Measurements from ENCODE around the gene NRXN3.

Gene NRXN3

DNA sequence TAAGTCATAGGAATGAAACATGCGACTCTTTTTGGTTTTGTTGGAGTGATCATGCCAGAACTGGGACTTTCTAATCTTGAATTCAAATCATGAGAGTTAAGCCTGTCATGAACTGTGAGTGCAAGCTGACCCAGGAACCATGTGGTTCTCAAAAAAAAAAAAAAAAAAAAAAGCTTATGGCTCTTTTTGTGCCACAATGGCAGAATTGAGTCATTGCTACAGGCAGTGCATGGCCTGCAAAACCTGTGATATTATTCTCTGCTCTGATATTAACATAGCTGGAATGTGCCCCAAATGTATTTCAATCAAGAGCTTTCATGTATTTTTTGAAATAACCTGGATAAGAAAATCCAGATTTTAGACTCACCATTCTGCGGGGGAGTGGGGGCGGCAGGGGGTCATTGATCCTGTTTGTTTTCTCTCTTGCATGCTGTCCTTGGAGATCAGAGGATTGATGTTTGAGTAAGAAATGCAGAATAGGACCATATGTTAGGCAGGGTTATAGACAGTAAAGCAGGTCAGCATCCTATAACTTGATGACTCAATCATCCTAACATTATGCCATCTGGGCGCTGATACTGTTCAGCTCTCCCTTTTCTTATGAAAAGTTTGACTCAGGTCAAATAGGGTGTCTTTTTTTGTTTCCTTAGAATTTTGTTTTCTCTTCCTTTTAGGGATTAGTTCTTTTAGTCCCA, 1243.7 kb downstream of the NRXN3 start:
- no peak for DNase-seq (ENCODE audit: low read depth in 2 of 2)

DNA sequence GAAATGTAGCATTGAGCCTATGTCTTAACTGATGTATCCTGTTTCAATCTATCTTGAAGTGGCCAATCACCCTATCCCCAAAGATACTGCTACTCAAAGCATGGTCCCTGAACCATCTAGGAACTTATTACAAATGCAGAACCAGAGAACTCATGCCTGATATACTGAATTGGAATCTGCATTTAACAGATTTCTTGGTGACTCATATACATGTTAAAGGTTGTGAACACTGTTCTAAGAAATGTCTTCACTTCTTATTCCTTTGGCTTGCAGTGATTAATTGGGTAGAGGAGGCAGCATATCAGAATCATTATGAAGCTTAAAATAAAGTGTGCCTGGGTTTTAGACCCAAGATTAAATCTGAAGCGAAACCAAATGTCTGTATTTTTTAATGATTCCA, 1245.6 kb downstream of the NRXN3 start:
- DNase-seq (ENCODE audit: low read depth in 2 of 2): no peak

DNA sequence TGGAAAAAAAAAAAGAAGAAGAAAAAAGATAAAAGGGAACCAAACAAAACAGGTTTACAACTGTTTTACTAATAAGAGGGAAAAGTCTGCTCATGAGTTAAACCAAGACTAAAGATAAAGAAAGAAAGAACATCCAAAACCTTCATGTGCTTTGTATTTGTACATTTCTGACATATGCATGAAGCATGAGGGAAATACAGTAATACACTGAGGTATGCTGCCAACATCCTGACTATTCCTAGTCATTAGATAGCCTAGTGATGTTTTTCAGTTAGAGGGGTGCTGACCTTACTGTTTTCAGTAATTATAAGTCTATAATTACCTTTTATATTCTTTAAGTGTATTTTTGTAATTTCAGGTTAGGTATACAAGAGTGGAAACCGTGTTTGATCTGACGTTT, 1247.8 kb downstream of the NRXN3 start:
- DNase-seq (ENCODE audit: low read depth in 2 of 2): no peak

DNA sequence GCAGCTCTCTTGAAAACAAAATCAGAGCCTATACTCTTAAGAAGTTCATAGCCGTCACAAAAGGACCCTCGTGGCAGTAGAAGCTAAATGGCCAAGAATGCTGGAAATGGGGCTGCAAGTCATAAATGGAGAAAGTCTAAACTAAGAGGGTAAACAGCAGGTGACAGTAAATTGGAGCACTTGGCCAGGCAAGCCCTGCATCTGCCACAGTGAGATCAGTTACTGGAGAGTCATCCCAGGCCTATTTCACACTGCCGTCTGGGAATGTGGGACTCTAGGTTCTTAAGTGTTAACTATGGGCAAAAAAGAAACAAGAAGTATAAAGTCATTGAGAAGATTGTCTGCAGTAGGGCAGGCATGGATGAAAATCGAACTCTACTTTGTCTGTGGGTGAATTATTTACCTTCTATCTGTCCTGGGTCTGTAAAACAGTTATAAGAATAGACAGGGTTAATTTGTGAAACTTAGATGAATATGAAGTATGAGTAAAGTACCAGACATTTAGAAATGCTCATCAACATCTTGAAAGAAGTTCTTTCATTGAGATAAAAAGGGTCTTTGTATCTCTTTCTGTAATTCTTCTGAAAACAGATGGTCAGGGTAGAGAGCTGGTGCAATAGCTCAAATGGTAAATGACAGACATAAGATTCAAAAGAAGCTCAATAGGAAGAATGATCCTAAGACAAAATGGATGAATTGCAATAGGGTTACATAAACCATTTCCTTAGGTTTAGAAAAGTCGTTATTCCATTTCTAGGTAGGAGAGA, 1248.7 kb downstream of the NRXN3 start:
- DNase-seq (ENCODE audit: low read depth in 2 of 2): no peak

DNA sequence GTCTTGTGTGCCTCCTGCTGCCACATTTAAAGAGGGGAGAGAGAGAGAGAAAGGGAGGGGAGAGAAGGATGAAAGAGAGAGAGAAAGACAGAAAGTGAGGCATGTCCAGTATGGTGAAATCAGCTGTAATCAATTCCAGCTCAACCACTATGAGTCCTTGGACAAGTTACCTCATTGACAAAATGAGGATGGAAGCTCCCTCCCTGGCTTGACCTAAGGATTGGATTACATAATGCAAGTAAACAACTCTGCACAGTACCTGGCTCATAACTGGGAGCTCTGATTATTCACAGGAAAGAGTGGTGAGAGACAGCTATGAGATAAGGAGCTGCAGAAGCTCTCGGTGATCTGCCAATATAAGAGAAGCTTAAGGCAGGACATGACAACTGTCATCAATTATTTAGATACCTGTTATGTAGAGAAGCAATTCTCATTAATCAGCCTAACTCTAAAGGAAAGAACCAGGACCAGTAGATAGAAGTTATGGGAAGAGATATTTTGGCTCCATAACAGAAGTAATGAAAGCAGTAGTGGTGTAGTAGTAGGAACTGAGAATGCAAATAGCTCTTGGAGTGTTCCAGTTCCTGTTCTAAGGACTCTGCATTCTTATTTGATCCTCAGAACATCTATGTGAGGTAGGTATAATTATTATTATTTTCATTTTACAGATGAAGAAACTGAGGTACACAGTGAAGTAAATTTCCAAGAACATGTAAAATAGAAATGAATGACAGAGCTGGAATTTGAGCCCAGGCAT, 1249.6 kb downstream of the NRXN3 start:
- no peak for DNase-seq (ENCODE audit: low read depth in 2 of 2)

DNA sequence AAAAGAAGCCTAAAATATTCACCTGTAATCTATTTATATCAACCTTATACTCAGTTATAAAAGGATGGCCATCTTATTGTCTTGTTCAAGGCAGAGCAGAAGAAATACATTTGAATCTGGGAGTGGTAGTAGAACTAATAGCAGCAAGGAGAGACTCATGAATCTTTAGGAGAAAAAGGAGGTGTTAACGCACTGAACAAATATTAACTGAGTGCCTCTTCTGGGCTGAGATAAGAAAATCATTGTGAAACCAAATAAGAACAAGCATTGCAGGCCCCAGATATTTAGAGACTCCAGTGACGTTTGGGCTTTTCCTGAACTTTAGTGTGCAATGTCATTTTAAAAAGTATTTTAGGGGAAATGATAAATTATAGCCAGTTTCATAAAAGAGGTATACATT, 1250.6 kb downstream of the NRXN3 start:
- DNase-seq (ENCODE audit: low read depth in 2 of 2): no peak

DNA sequence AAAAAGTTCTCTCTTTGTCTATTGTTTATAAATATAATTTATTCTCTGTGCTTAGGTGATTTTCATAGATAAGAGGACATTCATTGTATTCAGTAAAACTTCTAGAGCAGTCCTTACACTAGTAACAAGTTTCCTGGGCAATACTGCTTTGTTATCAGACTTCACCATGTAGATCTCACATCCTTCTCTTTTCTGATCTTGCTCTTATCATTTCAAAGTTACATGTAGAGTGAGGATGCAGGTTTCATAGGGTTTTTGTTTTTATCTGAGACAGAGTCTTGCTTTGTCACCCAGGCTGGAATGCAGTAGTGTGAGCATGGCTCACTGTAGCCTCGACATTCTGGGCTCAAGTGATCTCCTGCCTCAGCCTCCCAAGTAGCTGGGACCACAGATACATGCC, 1251.6 kb downstream of the NRXN3 start:
- no peak for DNase-seq (ENCODE audit: low read depth in 2 of 2)

DNA sequence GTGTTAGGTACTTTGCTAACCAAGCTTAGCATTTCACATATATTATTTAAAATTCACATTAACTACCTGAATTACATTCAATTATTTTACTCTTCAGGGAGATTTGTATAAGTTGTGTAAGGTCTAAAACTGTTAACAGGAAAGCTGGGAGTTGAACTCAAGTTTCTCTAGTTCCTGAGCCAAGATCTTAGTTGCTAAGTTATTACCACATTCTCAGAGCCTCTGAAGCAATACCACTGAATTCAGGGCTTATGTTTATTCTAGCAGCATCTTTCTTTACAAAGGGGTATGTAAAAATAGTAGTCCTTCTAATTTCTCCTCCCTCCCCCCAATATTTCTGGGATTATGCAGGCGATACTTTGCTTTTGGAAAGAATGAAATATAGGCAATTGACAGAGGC, 1254.3 kb downstream of the NRXN3 start:
- DNase-seq (ENCODE audit: low read depth in 2 of 2): no peak

DNA sequence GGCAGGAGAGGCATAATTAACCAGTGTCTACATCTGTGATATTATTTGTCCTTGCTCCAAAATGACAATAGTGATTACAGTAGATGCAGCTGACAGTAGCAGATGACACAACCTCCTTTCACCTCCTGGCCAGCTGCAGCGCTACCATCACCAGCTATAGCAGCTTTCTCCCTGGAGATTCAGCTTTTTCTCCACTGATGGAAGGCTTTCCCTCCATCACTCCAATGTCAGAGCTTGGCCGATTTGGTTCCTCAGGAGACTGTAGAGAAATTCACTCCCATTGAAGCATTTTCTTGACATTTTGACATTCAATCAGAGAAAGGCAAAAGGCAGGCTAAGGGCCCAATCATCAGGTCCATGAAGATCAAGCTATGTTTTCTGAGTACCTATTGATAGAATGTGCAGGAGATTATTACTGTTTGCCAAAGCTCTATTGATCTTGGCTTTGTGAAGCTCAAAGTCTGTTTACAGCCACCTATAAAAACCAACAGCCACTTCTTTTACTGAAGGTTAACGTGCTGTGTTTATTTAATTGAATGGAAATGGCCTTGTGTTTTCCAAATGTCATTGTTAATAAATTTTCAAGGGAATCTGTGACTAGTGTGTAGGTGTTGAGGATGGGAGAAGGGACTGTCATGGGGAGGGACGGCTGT, 1256.1 kb downstream of the NRXN3 start:
- no peak for DNase-seq (ENCODE audit: low read depth in 2 of 2)

DNA sequence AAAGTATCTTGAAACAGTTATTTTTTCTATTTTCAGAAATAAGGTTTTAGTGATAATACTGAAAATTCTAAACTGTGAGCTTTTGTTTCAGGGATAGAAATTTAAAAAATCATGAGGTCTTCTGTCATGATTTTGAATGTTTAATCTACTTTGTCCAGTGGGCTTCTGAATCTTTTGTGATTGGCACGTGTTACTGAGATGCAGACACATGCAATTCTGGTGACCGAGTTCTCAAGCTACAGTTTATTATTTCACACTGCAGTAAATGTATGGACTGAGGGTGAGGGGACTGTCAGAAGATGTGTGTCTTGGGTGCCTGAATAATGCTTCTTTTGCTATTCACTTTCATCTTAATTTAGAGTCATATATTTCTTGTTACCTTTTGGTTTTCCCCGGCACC, 1262.5 kb downstream of the NRXN3 start:
- no peak for DNase-seq (ENCODE audit: low read depth in 2 of 2)

DNA sequence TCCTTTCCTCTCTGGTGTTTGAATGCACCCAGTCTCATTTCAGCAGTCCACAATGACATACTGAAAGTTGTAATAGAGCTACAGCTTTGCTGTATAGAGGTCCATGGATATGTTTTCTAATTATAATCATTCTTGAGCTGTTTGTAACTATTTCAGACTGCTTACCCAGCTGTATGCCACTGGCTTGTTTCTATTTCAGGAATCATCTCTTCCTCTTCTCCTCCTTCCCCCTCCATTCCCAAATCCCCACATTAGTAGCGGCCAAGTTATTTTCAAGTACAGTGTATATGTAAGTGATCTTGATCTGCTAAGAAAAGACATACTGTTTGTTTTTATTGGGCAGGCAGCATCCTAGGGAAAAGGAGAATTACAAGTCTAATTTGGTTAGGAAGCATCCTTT, 1266.2 kb downstream of the NRXN3 start:
- DNase-seq (ENCODE audit: low read depth in 2 of 2): no peak

DNA sequence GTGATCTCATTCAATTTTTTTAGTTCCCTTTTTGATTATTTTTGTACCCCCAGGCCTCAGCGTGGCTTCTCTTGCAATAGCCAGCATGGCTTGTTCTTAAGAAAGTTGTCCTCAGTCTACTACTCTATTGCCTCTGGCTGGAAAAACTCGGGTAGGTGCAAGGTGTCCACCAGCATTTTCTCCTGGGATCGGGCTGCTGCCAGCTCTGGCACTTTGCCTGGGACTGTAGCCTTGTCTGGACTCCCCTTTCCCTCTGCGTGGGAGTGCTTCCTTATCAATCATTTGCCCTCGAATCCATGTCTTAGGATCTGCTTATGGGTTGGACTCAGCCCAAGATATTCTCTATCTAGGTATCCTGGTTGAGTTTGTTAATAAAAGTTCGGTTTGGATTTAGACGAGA, 1267.8 kb downstream of the NRXN3 start:
- DNase-seq (ENCODE audit: low read depth in 2 of 2): no peak

DNA sequence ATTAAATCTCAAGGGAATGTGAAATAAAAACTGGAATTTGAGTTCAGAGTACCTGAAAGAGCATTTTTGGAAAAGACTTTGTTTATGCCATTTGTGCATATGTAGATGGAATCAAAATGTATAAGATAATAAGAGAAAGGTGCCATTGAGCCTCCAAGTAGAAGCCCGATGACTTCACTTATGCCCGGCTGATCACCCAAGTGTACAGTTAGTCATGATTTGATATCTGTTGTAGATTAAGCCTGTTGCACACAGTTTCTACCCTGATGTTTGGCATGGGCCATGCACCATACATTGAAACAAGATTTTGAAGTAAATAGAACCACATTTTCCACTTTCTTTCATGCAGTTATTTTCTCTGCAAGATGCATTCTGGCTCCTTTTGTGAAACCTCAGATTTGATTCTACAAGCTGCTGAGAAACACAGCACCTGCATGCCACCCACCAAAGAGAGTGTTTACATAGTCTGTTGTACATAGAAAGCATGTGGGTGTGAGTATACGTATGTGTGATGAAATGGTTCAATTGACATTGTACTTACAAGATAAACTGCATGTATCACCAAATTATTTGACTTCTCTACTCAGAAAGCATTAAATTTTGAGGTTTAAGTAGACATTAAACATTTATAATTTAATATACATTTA, 1268.6 kb downstream of the NRXN3 start:
- DNase-seq (ENCODE audit: low read depth in 2 of 2): no peak

DNA sequence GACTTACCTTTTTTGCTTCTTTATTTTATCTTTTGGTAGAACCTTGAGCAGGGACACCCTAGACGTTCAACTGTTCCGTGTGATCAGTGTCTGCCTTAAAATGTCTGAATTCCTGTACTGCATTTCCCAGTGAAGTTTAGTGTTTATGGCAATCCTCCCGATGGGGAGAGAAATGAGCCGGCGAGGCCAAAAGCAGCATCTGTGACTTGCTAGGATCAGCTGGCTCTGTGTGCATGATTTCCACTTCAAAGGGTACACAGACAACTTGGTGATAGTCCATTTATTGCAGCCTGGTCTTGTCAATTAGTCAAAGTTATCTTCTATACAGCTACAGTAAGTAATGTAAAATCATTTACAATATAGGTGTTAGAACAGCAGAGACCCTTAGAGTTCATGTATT, 1272.6 kb downstream of the NRXN3 start:
- no peak for DNase-seq (ENCODE audit: low read depth in 2 of 2)

DNA sequence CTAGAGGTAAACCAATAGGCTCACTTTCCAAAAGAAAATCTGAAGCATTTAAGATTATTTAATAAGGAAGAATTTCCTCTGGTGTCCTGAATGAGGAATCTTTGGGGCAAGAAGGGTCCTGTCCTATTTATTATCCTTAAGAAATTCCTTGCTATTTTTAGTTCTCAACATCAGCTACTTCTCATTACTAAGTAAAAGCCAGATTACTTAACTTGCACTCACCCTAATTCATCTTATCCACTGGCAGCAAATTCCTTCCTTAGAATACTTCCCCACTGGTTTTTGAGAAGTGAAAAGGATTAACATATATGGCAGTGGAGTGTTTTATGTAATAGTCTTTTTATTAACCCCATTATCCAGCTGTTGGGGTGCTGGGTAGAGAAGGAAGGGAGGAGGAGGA, 1273.4 kb downstream of the NRXN3 start:
- no peak for DNase-seq (ENCODE audit: low read depth in 2 of 2)

DNA sequence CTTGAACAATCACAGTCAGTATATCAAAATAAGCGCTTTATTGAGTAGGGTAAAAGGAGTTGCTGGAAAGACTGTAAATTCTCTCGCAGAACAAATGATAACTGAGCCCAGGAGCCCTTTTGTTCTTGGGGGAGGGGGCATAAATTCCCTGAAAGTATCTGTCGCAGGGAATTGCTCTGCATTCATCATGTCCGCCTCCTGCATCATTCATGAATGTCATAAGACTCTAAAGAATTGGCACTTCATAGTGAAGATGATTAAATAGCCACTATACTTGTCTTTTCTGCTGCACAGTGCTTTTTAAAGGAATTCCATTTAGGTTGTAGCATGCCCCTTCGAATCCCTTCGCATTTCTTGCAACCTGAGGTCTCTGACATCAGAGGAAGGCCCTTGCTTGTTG, 1278.8 kb downstream of the NRXN3 start:
- no peak for DNase-seq (ENCODE audit: low read depth in 2 of 2)

DNA sequence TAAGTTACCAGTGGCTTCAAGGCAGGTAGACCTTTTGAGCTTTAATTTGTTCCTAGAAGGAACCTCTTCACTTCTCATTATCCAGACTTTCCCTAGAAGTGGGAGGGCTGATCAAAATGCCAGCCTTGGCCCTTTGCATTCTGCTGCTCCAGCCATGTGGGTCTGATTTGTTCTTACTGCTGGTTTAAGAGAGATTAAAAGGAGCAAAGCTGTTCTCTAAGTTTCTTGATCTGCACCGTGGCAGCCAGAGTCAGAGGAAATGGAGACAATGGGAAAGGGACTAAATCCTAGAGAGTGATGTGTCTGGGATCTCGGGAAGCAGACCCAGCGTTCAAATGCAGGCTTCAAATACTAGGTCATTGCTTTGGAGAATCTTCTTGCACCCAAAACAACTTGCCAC, 1281.4 kb downstream of the NRXN3 start:
- no peak for DNase-seq (ENCODE audit: low read depth in 2 of 2)

DNA sequence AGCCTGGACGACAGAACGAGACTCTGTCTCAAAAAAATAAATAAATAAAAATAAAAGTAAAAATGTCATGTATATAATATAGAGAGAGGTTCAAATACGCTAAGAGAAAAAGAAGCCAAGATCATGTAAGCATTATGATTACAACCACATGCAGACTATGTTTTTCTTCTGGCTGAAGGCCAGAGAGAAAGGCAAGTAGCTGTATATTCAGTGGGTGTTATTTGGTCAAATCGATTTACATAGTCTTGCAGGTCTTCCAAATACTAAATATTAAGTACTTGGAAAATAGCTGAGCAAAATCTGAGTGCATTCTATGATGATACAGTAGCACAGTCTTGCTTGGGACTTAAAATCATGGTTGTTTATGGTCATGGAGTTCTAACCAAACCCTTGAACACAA, 1283.1 kb downstream of the NRXN3 start:
- no peak for DNase-seq (ENCODE audit: low read depth in 2 of 2)

DNA sequence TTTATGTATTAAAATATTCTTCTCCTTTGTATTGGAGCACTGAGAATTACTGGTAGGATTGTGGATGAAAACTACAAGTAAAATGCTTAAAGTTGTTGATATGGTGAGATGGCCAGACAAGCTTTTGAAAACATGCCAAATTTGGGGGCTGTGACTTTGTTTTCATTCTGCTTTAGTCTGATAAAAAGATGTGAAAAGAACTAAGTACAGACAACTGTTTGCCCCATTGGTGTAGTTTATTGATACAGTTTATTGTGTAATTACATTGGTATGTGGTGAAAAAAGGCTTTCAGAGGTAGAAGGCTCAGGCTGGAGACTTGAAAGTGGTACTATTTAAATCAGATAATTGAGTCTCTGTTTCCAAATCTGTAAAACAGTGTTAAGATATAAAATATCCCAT, 1294.3 kb downstream of the NRXN3 start:
- no peak for DNase-seq (ENCODE audit: low read depth in 2 of 2)

DNA sequence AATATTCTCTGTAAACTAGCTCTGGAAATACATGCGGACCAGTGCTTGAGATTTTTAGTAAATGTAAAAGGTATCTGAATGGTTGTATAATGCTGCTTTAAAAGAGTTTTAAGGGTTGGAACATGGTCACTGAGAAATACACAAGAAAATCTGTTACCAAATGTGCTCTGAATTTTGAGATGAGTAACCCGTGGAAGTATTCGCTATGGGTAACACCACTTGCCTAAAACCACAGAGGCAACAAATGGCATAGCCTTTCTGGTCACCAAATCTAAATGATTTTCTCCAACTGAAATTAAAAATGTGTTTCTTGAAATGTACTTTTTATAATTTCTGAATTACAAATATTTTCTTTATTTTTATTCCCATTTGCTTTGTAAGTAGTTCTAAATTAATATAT, 1295.5 kb downstream of the NRXN3 start:
- no peak for DNase-seq (ENCODE audit: low read depth in 2 of 2)

DNA sequence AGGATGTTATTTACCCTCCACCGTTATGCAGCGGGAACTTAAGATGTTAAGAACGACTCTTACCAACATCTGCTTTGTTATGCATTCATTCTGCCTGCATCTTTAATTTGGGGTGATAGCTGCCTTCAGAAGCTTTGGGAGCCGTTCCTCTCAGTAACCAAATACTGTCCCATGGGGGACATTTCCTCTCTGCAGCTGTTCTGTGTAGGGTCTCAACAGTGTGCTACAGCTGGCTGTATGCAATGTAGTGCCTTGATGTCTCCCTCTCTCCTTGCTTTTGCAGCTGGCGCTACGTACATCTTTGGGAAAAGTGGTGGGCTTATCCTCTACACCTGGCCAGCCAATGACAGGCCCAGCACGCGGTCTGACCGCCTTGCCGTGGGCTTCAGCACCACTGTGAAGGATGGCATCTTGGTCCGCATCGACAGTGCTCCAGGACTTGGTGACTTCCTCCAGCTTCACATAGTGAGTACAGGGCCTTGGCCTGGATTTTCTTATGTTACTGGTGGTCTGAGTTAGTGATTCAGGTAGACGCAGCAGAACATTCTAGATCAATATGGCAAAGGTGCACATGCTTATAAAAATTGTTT, 1296.9 kb downstream of the NRXN3 start:
- no peak for DNase-seq (ENCODE audit: low read depth in 2 of 2)

DNA sequence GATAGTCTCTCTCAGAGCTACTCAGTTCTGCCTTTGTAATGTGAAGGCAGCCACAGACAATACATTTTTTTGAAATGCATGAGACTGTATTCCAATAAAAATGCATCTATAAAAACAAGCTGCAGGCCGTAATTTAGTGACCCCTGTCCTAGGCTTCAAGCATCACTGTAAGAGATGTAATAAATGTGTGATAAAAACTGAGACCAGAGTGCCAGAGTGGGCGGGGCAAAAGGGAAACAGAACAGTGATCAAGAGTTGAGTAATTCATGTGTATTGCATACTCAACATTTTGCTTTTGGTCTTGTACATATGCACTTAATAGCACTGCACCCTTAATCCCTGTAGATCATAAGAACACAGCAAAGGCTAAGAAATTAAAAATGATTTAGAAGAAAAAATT, 1297.7 kb downstream of the NRXN3 start:
- no peak for DNase-seq (ENCODE audit: low read depth in 2 of 2)

All from stimulated activated CD8-positive, alpha-beta memory T cell treated with anti-CD3 and anti-CD28 coated beads, Interleukin-2, amount 100 ng/mL, for 48 hours (primary cell).